ENCODE data around the gene FUT1. TPM values are rescaled to one million over a fixed set of nuclear protein-coding genes. Genes with fewer than 3 reads are reported as not detected.

Gene FUT1
- total RNA-seq, 8 experiments from 2014 or later = 0.13 to 3.7 (median 0.47) TPM

- ATAC-seq (replicated peaks in 6 of 8) = peak in 6 of 8 experiments; percentile 2 to 17 (median 6)
- Histone ChIP-seq H3K27ac (peak overlapping the region; percentile 30 to 66), H3K4me3 (no peak overlapping the region), H3K4me1 (replicated peaks in 1 of 2) (peaks cover 24 to 40% of the 10 kb centered on the region in 2 donors)
- in situ Hi-C loops (cut with MboI; ENCODE audit: low pct_unique_long_range_greater_than_20kb in 2 of 9, low sequenced_read_pairs in 9 of 9, unreplicated experiment in 9 of 9) = no loop called here
- 0 to 100% (median 48%) methylated on average over 1 to 4 of the region's 24 CpGs for WGBS, 10 experiments
These were observed 35.7 kb downstream of the FUT1 start for GRCh38 chr19:48716562-48717291.

DNA sequence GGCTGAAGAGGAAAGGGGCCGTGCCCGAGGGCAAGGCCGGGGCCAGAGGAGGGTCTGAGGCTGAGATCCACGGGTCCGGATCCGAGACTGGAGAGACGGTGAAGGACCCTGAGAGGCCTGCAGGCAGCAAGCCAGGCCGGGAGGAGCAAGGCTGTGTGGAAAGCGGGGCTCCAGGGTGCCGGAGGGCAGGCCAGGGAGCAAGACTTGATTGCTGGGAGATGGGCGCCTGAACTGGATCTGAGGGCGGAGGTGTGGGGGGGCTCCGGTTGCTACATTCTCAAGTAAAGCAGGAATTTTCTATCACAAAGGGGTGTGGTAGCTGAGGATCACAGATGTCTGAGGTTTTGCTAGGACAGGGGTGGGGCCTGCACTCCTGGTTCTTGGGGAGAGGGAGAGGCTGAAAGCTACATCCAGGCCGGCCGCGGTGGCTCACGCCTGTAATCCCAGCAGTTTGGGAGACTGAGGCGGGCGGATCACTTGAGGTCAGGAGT lies 36.7 kb downstream of the FUT1 start:
- in situ Hi-C loops (cut with MboI; ENCODE audit: low pct_unique_long_range_greater_than_20kb in 2 of 9, low sequenced_read_pairs in 9 of 9, unreplicated experiment in 9 of 9) = no loop called here
- 81 to 100% (median 88%) methylated on average over 1 to 8 of the region's 19 CpGs; no CpG with 5 or more reads in 5 of the 10 experiments for WGBS, 10 experiments
- peak in 2 of 8 experiments; percentile 2 to 5 for ATAC-seq (replicated peaks in 6 of 8)
- Histone ChIP-seq H3K4me1 (replicated peaks in 1 of 2) (peaks cover 24 to 40% of the 10 kb centered on the region in 2 donors), H3K4me3 (no peak overlapping the region), H3K27ac (no peak overlapping the region)

- H3K4me3 ChIP-seq = peak overlapping the region; percentile 27 to 38 (median 32)
- ATAC-seq (replicated peaks in 6 of 8) = no peak
- WGBS, 10 experiments = 50 to 100% (median 77%) methylated on average over 1 to 7 of the region's 26 CpGs; no CpG with 5 or more reads in 4 of the 10 experiments
- H3K27ac ChIP-seq = peak overlapping the region; percentile 46 to 62
- H3K4me1 ChIP-seq (replicated peaks in 1 of 2) = peaks cover 21 to 37% of the 10 kb centered on the region in 2 donors
- in situ Hi-C loops (cut with MboI; ENCODE audit: low pct_unique_long_range_greater_than_20kb in 2 of 9, low sequenced_read_pairs in 9 of 9, unreplicated experiment in 9 of 9) = no loop called here
These were observed 37.4 kb downstream of the FUT1 start for GRCh38 chr19:48714759-48715675.

- in situ Hi-C loops (cut with MboI; ENCODE audit: low pct_unique_long_range_greater_than_20kb in 2 of 9, low sequenced_read_pairs in 9 of 9, unreplicated experiment in 9 of 9) = no loop called here
- Histone ChIP-seq H3K4me3 (peak overlapping the region; percentile 48 to 72 (median 53)), H3K4me1 (replicated peaks in 1 of 2) (peaks cover 20 to 32% of the 10 kb centered on the region in 2 donors), H3K27ac (peak overlapping the region; percentile 46 to 62)
- WGBS, 10 experiments = 0 to 3% (median 1%) methylated on average over 5 to 9 of the region's 67 CpGs; no CpG with 5 or more reads in 6 of the 10 experiments
- peak; percentile 86 to 92 (median 89) for ATAC-seq (replicated peaks in 6 of 8)
These were observed 38.3 kb downstream of the FUT1 start for GRCh38 chr19:48713864-48714755.

DNA sequence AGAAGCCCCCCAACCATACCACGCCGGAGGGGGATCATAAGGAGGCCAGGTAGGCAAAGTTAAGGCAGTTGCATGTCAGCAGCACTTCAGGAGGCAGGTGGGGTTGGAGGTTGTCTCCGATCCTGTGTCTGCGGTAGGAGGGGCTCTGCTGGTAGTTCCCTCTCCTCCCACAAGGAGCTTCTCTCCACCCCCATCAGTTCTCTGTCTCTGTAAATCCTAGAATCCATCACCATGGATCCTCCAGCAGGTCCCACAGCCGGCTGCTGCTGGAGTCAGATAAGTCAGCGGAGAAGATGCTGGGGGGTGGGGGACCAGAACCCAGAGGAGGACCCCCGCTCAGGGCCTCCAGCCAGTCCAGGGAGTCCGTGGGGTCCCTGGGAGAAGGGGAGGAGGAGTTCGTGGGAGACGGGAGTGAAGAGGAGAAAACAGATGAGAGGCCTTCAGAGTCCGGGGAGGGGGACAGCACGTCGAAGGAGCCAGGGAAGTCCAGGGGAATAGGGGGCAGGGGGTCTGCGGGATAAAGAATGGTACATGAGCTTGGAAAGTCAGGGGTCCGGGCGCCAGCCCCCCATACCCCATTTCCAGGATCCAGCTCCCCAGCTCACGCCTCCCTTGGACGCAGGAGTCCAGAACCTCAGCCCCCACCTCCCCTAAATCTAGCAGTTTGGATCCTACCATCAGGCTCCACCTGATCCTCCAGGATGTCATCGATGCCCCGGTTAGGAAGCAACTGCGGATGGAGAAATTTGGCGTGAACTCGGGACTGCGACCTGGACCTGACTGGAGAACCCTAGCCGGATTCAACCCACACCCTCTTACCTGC lies 39.2 kb downstream of the FUT1 start:
- Histone ChIP-seq H3K4me3 (peak overlapping the region; percentile 48 to 72 (median 53)), H3K27ac (peak overlapping the region; percentile 41 to 59), H3K4me1 (replicated peaks in 1 of 2) (peaks cover 13 to 25% of the 10 kb centered on the region in 2 donors)
- in situ Hi-C loops (cut with MboI; ENCODE audit: low pct_unique_long_range_greater_than_20kb in 2 of 9, low sequenced_read_pairs in 9 of 9, unreplicated experiment in 9 of 9) = no loop called here
- ATAC-seq (replicated peaks in 6 of 8) = no peak
- WGBS, 10 experiments = 0 to 80% (median 21%) methylated on average over 2 to 5 of the region's 25 CpGs; no CpG with 5 or more reads in 2 of the 10 experiments

DNA sequence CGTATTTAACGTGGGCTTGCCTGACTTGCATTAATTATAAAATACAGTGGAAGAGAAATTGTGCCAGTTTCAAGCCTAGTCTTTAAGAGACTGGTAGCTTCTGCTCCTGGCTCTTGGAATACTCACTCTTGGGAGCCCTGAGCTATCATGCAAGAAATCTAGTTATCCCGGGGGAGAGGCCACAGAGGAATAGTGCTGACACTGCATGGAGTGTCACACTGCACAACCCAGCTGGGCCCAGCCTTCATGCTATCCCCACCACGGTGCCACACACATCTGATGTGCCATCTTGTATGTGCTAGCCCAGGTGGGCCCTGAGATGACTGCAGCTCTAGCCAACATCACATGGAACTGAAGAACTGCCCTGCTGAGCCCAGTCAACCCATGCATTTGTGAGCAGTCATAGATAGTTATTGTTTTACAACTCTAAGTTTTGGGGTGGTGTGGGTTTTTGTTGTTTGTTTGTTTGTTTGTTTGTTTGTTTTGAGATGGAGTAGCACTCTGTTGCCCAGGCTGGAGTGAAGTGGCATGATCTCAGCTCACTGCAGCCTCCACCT lies 41.3 kb downstream of the FUT1 start:
- Histone ChIP-seq H3K4me3 (no peak overlapping the region), H3K27ac (no peak overlapping the region), H3K4me1 (replicated peaks in 1 of 2) (peaks cover 3 to 13% of the 10 kb centered on the region in 2 donors)
- 83 to 100% (median 93%) methylated on average over 1 to 4 of the region's 4 CpGs; no CpG with 5 or more reads in 4 of the 10 experiments for WGBS, 10 experiments
- ATAC-seq (replicated peaks in 6 of 8) = no peak
- in situ Hi-C loops (cut with MboI; ENCODE audit: low pct_unique_long_range_greater_than_20kb in 2 of 9, low sequenced_read_pairs in 9 of 9, unreplicated experiment in 9 of 9) = no loop called here

DNA sequence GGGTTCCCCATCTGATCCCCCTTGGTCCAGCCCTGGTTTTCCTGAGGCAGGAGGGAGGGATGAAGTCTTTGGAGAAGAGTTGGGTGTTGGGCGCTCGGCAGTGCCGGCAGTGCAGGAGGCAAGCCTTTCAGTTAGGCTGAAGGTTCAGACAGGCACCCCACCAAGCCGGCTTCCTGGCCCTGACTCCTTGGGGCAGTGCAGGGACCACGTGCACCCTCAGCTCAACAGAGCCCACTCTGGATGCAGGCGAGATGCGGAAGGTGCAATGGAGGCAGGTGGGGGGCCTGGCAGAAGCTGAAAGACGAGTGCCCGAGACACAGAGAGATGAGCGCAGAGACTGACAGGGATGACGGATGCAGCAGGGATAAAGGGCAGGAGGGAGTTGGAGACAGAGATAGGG lies 44.0 kb downstream of the FUT1 start:
- no peak overlapping the region for H3K4me3 ChIP-seq
- ATAC-seq (replicated peaks in 6 of 8) = no peak
- in situ Hi-C loops (cut with MboI; ENCODE audit: low pct_unique_long_range_greater_than_20kb in 2 of 9, low sequenced_read_pairs in 9 of 9, unreplicated experiment in 9 of 9) = no loop called here
- H3K27ac ChIP-seq = no peak overlapping the region
- peaks cover 3 to 5% of the 10 kb centered on the region in 2 donors for H3K4me1 ChIP-seq (replicated peaks in 1 of 2)
- WGBS, 10 experiments = 32 to 60% (median 51%) methylated on average over 3 to 9 of the region's 11 CpGs; no CpG with 5 or more reads in 4 of the 10 experiments

DNA sequence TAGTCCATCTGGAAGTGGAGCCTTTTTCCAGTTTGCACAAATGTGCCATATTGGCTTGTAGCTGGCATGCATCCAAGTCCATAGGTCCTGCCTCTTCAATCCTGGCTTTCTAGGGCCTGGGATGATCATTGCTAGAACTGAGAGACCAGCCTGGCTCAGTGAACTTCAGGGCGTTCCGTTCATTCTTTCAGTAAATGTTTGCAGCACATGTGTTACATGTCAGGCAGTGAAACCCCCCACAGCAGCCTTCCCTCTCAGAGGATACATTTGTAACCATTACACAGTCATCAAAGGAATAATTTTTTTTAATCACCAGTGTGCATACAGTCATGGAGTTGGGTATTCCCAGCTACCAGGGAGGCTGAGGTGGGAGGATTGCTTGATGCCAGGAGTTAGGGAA lies 47.0 kb downstream of the FUT1 start:
- in situ Hi-C loops (cut with MboI; ENCODE audit: low pct_unique_long_range_greater_than_20kb in 2 of 9, low sequenced_read_pairs in 9 of 9, unreplicated experiment in 9 of 9) = no loop called here
- ATAC-seq (replicated peaks in 6 of 8) = no peak
- H3K4me1 ChIP-seq (replicated peaks in 1 of 2) = no peaks in the 10 kb centered on the region
- H3K27ac ChIP-seq = no peak overlapping the region
- whole genome bisulfite sequencing, 10 experiments = 52 to 100% (median 75%) methylated on average over 1 to 2 of the region's 2 CpGs; no CpG with 5 or more reads in 7 of the 10 experiments
- no peak overlapping the region for H3K4me3 ChIP-seq

GRCh38 chr19:48703316-48703715 lies 49.1 kb downstream of the FUT1 start:
- no peak for ATAC-seq (replicated peaks in 6 of 8)
- no peak overlapping the region for H3K4me3 ChIP-seq
- no CpG with 5 or more reads among the region's 23 CpGs for WGBS, 10 experiments
- in situ Hi-C loops (cut with MboI; ENCODE audit: low pct_unique_long_range_greater_than_20kb in 2 of 9, low sequenced_read_pairs in 9 of 9, unreplicated experiment in 9 of 9) = no loop called here
- no peaks in the 10 kb centered on the region for H3K4me1 ChIP-seq (replicated peaks in 1 of 2)
- H3K27ac ChIP-seq = no peak overlapping the region

GRCh38 chr19:48702701-48703100 lies 49.7 kb downstream of the FUT1 start:
- in situ Hi-C loops (cut with MboI; ENCODE audit: low pct_unique_long_range_greater_than_20kb in 2 of 9, low sequenced_read_pairs in 9 of 9, unreplicated experiment in 9 of 9) = no loop called here
- Histone ChIP-seq H3K27ac (no peak overlapping the region), H3K4me1 (replicated peaks in 1 of 2) (no peaks in the 10 kb centered on the region), H3K4me3 (no peak overlapping the region)
- WGBS, 10 experiments = 49 to 100% (median 90%) methylated on average over 2 to 5 of the region's 13 CpGs; no CpG with 5 or more reads in 5 of the 10 experiments
- no peak for ATAC-seq (replicated peaks in 6 of 8)

- H3K27ac ChIP-seq = no peak overlapping the region
- in situ Hi-C loops (cut with MboI; ENCODE audit: low pct_unique_long_range_greater_than_20kb in 2 of 9, low sequenced_read_pairs in 9 of 9, unreplicated experiment in 9 of 9) = no loop called here
These were observed 54.4 kb downstream of the FUT1 start for GRCh38 chr19:48698046-48698445.

More at GRCh38 chr19:48698046-48698445, 54.4 kb downstream of the FUT1 start:
- WGBS, 10 experiments = 17 to 100% (median 61%) methylated on average over 1 to 4 of the region's 4 CpGs; no CpG with 5 or more reads in 4 of the 10 experiments
- H3K4me1 ChIP-seq (replicated peaks in 1 of 2) = peaks cover 0 to 5% of the 10 kb centered on the region in 2 donors
- peak in 1 of 8 experiments; percentile 22 for ATAC-seq (replicated peaks in 6 of 8)
- H3K4me3 ChIP-seq = no peak overlapping the region

Data from motor neuron (in vitro differentiated cells).